ENCODE measurements around the gene HSFX3. TPM values are rescaled to one million over a fixed set of nuclear protein-coding genes. Genes with fewer than 3 reads are reported as not detected.
"Not testable (repeated sequence)": the region's sequence is repeated elsewhere in the genome, so short reads cannot be mapped to it uniquely, and the experiment has no call there.

Gene HSFX3
- polyA plus RNA-seq, 3 donors = not detected

DNA sequence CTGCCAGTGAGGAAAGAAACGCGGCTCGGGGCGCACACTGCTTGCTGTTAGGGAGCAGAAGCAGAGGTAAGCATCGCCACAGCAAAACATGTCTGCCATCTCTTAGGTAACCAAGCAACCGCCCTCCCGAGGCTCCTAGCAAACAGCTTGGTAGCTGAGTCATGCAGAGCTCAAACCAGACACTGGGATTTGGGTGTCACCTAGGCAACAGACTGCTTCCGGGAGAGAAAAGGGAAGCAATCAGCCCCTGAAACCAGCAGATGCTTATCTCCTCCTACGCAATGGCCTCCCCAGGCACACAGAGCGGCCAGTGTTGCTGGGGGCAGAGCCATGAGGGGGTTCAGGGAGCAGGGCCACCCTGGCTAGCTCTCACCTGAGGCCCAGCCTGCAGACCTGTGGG, 46.3 kb downstream of the HSFX3 start:
- not testable (repeated sequence) for H3K27ac ChIP-seq (ENCODE audit: low read depth, low read length)
- WGBS, 3 donors = 23 to 69% (median 43%) methylated on average over 2 to 6 of the region's 10 CpGs

- 57 to 68% (median 68%) methylated on average over 4 to 5 of the region's 5 CpGs for WGBS, 3 donors
- H3K27ac ChIP-seq (ENCODE audit: low read depth, low read length) = not testable (repeated sequence)
Measured at GRCh38 chrX:149502923-149503322, 46.8 kb downstream of the HSFX3 start.

GRCh38 chrX:149499766-149500165, 50.0 kb downstream of the HSFX3 start:
- 66 to 86% (median 81%) methylated on average over 5 of the region's 5 CpGs for WGBS, 3 donors
- H3K27ac ChIP-seq (ENCODE audit: low read depth, low read length) = no peak overlapping the region

- 89 to 99% (median 96%) methylated on average over 4 of the region's 4 CpGs for whole genome bisulfite sequencing, 3 donors
- H3K27ac ChIP-seq (ENCODE audit: low read depth, low read length) = no peak overlapping the region
Measured at GRCh38 chrX:149498767-149499166, 51.0 kb downstream of the HSFX3 start.

Other genes starting within 250 kb of the HSFX3 start
- gene IDS, start 44.6 kb downstream of the HSFX3 start, polyA plus RNA-seq = 10 to 100 TPM; 19.1 to 42.4 (median 35.7) TPM
- 10 to 100 TPM; 14.2 to 18.2 (median 15.0) TPM for gene EOLA1, start 8.9 kb downstream of the HSFX3 start, polyA plus RNA-seq
- gene MAGEA9B, start 37.5 kb upstream of the HSFX3 start, polyA plus RNA-seq = not detected
- under 1 TPM; 0.18 to 0.56 (median 0.37) TPM for gene HSFX2, start 45.4 kb upstream of the HSFX3 start, polyA plus RNA-seq
- 10 to 100 TPM in 2 of 3 donors, 1 to 10 TPM in 1; 6.5 to 13.2 (median 11.7) TPM for gene TMEM185A, start 81.9 kb upstream of the HSFX3 start, polyA plus RNA-seq
- gene MAGEA11, start 162.1 kb upstream of the HSFX3 start, polyA plus RNA-seq = not detected
- under 1 TPM in 2 of 3 donors, not detected in 1; 0.29 to 0.31 TPM for gene HSFX1, start 224.1 kb upstream of the HSFX3 start, polyA plus RNA-seq
- gene MAGEA9, start 232.0 kb upstream of the HSFX3 start, polyA plus RNA-seq = not detected